WI38 (cell line): ENCODE results near the gene ATG9A.
A peak's percentile ranks its signal among the peaks of the same experiment; 100 is the strongest.

Experiments
- H3K4me3 ChIP-seq: 2 replicates; pipeline ENCODE4 v1.5.1; 2011; ENCODE audit warnings: low read depth, mild to moderate bottlenecking, control low read depth, low read length
- CTCF ChIP-seq: IDR thresholded peaks from 2 replicates; pipeline ENCODE4 v1.5.1; 2012; ENCODE audit warnings: low read depth, mild to moderate bottlenecking, control low read depth, low read length

Gene ATG9A

GRCh38 chr2:219251656-219252055, 22.2 kb upstream of the ATG9A start:
- no peak overlapping the region for H3K4me3 ChIP-seq
- no peak for TF ChIP-seq CTCF

GRCh38 chr2:219250049-219250781, 20.8 kb upstream of the ATG9A start:
- H3K4me3 ChIP-seq, result no peak overlapping the region
- TF ChIP-seq CTCF, result no peak

GRCh38 chr2:219249203-219249980, 20.0 kb upstream of the ATG9A start:
- no peak overlapping the region for H3K4me3 ChIP-seq
- no peak for TF ChIP-seq CTCF

- no peak for TF ChIP-seq CTCF
- H3K4me3 ChIP-seq, result no peak overlapping the region
These were observed 19.4 kb upstream of the ATG9A start for GRCh38 chr2:219248845-219249202.

GRCh38 chr2:219247678-219248642, 18.5 kb upstream of the ATG9A start:
- H3K4me3 ChIP-seq, result no peak overlapping the region
- no peak for TF ChIP-seq CTCF

- no peak for TF ChIP-seq CTCF
- H3K4me3 ChIP-seq, result no peak overlapping the region
These were observed 17.1 kb upstream of the ATG9A start for GRCh38 chr2:219246559-219246958.

- no peak for TF ChIP-seq CTCF
- peak overlapping the region; percentile 68 for H3K4me3 ChIP-seq
These were observed 16.4 kb upstream of the ATG9A start for GRCh38 chr2:219245899-219246230.
